H1 (cell line): ENCODE measurements around the gene ASL. TPM values are rescaled to one million over a fixed set of nuclear protein-coding genes. Genes with fewer than 3 reads are reported as not detected.
"Not testable (repeated sequence)": the region's sequence is repeated elsewhere in the genome, so short reads cannot be mapped to it uniquely, and the experiment has no call there.

Experiments used
- CTCF ChIA-PET: fragments of 300-600 bp; sonication (Branson Sonifier 250); formaldehyde crosslinking; loops from one replicate; lab custom pipeline; 2021; ENCODE audit not compliant: partially characterized antibody; lab: Charles Lee
- POLR2A ChIA-PET: fragments of 300-600 bp; sonication (Branson Sonifier 250); formaldehyde crosslinking; loops from one replicate; lab custom pipeline; 2021; ENCODE audit warnings: inconsistent platforms; ENCODE audit not compliant: partially characterized antibody; lab: Charles Lee
- DNase-seq, 2 experiments: peaks; one replicate each; pipeline versions ENCODE4 v3.0.0 to v3.0.0-alpha.2; 2010 to 2022; ENCODE audit warnings: low spot score in 2 of 2, low read depth in 1 of 2, mixed read lengths in 1 of 2
- FAIRE-seq: peaks from 2 replicates; lab custom pipeline; 2011; peaks lifted over from hg19 to GRCh38; lab: Jason Lieb, UNC
- H2AFZ ChIP-seq: 2 replicates; pipeline ENCODE4 v1.8.1; 2012; ENCODE audit warnings: low read length, inconsistent platforms
- H2AK5ac ChIP-seq: 2 replicates; pipeline ENCODE4 v1.6.1; 2013; ENCODE audit warnings: low read depth, low read length
- H2BK120ac ChIP-seq: replicated peaks from 2 replicates; pipeline ENCODE3; 2013; ENCODE audit warnings: low read depth, low read length, inconsistent platforms
- H2BK12ac ChIP-seq: 2 replicates; pipeline ENCODE4 v1.6.1; 2013; ENCODE audit warnings: low read depth, low read length
- H2BK15ac ChIP-seq: 2 replicates; pipeline ENCODE4 v1.6.1; 2013; ENCODE audit warnings: low read length
- H2BK20ac ChIP-seq: 2 replicates; pipeline ENCODE4 v1.6.1; 2013; ENCODE audit warnings: low read length
- H2BK5ac ChIP-seq: 2 replicates; pipeline ENCODE4 v1.6.1; 2013; ENCODE audit warnings: low read depth, low read length
- H3K14ac ChIP-seq: 2 replicates; pipeline ENCODE4 v1.6.1; 2013; ENCODE audit warnings: inconsistent platforms; ENCODE audit not compliant: insufficient read length
- H3K18ac ChIP-seq: 2 replicates; pipeline ENCODE4 v1.6.1; 2013; ENCODE audit warnings: low read length; ENCODE audit errors: extremely low read depth
- H3K23ac ChIP-seq: 2 replicates; pipeline ENCODE4 v1.6.1; 2013; ENCODE audit warnings: inconsistent platforms; ENCODE audit not compliant: insufficient read length
- H3K23me2 ChIP-seq: 2 replicates; pipeline ENCODE4 v1.6.1; 2013; ENCODE audit warnings: low read depth, low read length
- H3K27ac ChIP-seq: 2 replicates; pipeline ENCODE4 v1.6.1; 2011; ENCODE audit warnings: low read depth, low read length, inconsistent platforms
- H3K27me3 ChIP-seq, 4 experiments: replicated peaks in 1 of 4; 1 replicate in 1 of 4; 2 replicates in 3 of 4; pipeline versions ENCODE4 v1.6.1 to v1.8.1; 2011 to 2013; ENCODE audit warnings: low read length in 3 of 4, mild to moderate bottlenecking in 3 of 4, inconsistent platforms in 2 of 4, mixed read lengths in 2 of 4, moderate library complexity in 1 of 4; ENCODE audit not compliant: control insufficient read depth in 3 of 4, insufficient read depth in 3 of 4; ENCODE audit errors: extremely low read depth in 1 of 4
- H3K36me3 ChIP-seq, 4 experiments: 2 replicates each; pipeline versions ENCODE4 v1.6.1 to v1.8.1; 2011 to 2013; ENCODE audit warnings: mild to moderate bottlenecking in 4 of 4, low read length in 3 of 4, moderate library complexity in 2 of 4, control low read depth in 1 of 4, inconsistent platforms in 1 of 4; ENCODE audit not compliant: insufficient read depth in 4 of 4, control insufficient read depth in 2 of 4
- H3K4ac ChIP-seq: replicated peaks from 2 replicates; pipeline ENCODE3; 2013; ENCODE audit warnings: low read length, low read depth, mixed read lengths, inconsistent platforms; ENCODE audit not compliant: insufficient read length
- H3K4me1 ChIP-seq, 4 experiments: replicated peaks in 1 of 4; 1 replicate in 1 of 4; 2 replicates in 3 of 4; pipeline versions ENCODE4 v1.6.1 to v1.8.1; 2011 to 2013; ENCODE audit warnings: low read length in 3 of 4, inconsistent platforms in 2 of 4, mixed read lengths in 1 of 4; ENCODE audit not compliant: insufficient read depth in 4 of 4, control insufficient read depth in 3 of 4
- H3K4me2 ChIP-seq, 2 experiments: 2 replicates each; pipeline versions ENCODE4 v1.6.1 to v1.8.1; 2011 to 2013; ENCODE audit warnings: low read depth in 2 of 2, low read length in 2 of 2, control low read depth in 1 of 2, inconsistent platforms in 1 of 2, mild to moderate bottlenecking in 1 of 2; ENCODE audit not compliant: insufficient read depth in 1 of 2
- H3K4me3 ChIP-seq, 4 experiments: fragments of 200-600, 300-600 bp in 1 of 4; sonication (generic), shearing (Covaris generic), sonication (Bioruptor Twin) in 1 of 4; 2 replicates each; pipeline versions ENCODE4 v1.5.1 to v1.8.1; 2011 to 2016; ENCODE audit warnings: low read length in 4 of 4, low read depth in 3 of 4, control low read depth in 2 of 4, inconsistent platforms in 2 of 4, mild to moderate bottlenecking in 2 of 4, mixed read lengths in 1 of 4, moderate library complexity in 1 of 4; ENCODE audit not compliant: insufficient read depth in 2 of 4; ENCODE audit errors: extremely low read depth in 1 of 4
- H3K56ac ChIP-seq: replicated peaks from 2 replicates; pipeline ENCODE3; 2013; ENCODE audit warnings: low read depth, mild to moderate bottlenecking, mixed read lengths, low read length, inconsistent platforms; ENCODE audit not compliant: insufficient read length
- H3K79me1 ChIP-seq: 2 replicates; pipeline ENCODE4 v1.6.1; 2013; ENCODE audit warnings: low read depth, low read length, control low read depth
- H3K79me2 ChIP-seq, 2 experiments: 2 replicates each; pipeline versions ENCODE4 v1.6.1 to v1.8.1; 2012 to 2013; ENCODE audit warnings: low read length in 2 of 2, mild to moderate bottlenecking in 2 of 2, inconsistent platforms in 1 of 2; ENCODE audit not compliant: insufficient read depth in 2 of 2, control insufficient read depth in 1 of 2
- H3K9ac ChIP-seq, 4 experiments: replicated peaks in 1 of 4; 1 replicate in 1 of 4; 2 replicates in 3 of 4; pipeline versions ENCODE4 v1.6.1 to v1.8.1; 2011 to 2013; ENCODE audit warnings: low read depth in 3 of 4, low read length in 3 of 4, control low read depth in 2 of 4, mild to moderate bottlenecking in 2 of 4, moderate library complexity in 2 of 4, inconsistent platforms in 1 of 4; ENCODE audit errors: extremely low read depth in 1 of 4
- H3K9me3 ChIP-seq, 2 experiments: 2 replicates each; pipeline versions ENCODE4 v1.6.1 to v1.8.1; 2012 to 2013; ENCODE audit warnings: mild to moderate bottlenecking in 2 of 2, moderate library complexity in 2 of 2, control low read depth in 1 of 2, inconsistent platforms in 1 of 2, low read depth in 1 of 2, low read length in 1 of 2, mixed read lengths in 1 of 2; ENCODE audit not compliant: insufficient read depth in 2 of 2
- H4K20me1 ChIP-seq, 2 experiments: replicated peaks in 1 of 2; 2 replicates each; pipeline versions ENCODE3 to v1.8.1; 2011 to 2013; ENCODE audit warnings: inconsistent platforms in 2 of 2, low read length in 2 of 2, mild to moderate bottlenecking in 1 of 2; ENCODE audit not compliant: insufficient read depth in 2 of 2, control insufficient read depth in 1 of 2
- H4K5ac ChIP-seq: 2 replicates; pipeline ENCODE4 v1.6.1; 2013; ENCODE audit warnings: low read length, low read depth, mixed read lengths, inconsistent platforms; ENCODE audit not compliant: insufficient read length
- H4K8ac ChIP-seq: 2 replicates; pipeline ENCODE4 v1.8.0; 2013; ENCODE audit warnings: mild to moderate bottlenecking, moderate library complexity, low read length, inconsistent platforms; ENCODE audit not compliant: insufficient read depth; ENCODE audit errors: extremely low read depth
- H4K91ac ChIP-seq: replicated peaks from 2 replicates; pipeline ENCODE3; 2013; ENCODE audit warnings: low read length, mixed read lengths, inconsistent platforms; ENCODE audit not compliant: insufficient read length
- WGBS, 2 experiments: shearing (Covaris generic) in 1 of 2; methylation state at CpG; one replicate each; pipeline versions ENCODE4 v1.1.6 to v1.1.7; 2013 to 2015; ENCODE audit warnings: low lambda C conversion rate in 2 of 2, mixed read lengths in 2 of 2, inconsistent platforms in 1 of 2, low coverage in 1 of 2, missing lambda C conversion rate in 1 of 2; ENCODE audit not compliant: insufficient replicate concordance in 2 of 2, insufficient coverage in 1 of 2, insufficient read length in 1 of 2; ENCODE audit errors: extremely low coverage in 1 of 2, missing lambda C conversion rate in 1 of 2; 5-methylcytosine and 5-hydroxymethylcytosine counted together
- polyA plus RNA-seq, 7 experiments: library from polyadenylated mRNA; depleted of rRNA in 3 of 7; stranded (reverse) in 5 of 7; unstranded in 2 of 7; fragments of >200 nt in 5 of 7; fragments of 200-250 nt in 2 of 7; gene quantifications; 1 replicate in 5 of 7; 2 replicates in 1 of 7; 4 replicates in 1 of 7; pipeline versions ENCODE4 v1.2.1 to v1.2.3, GENCODE V29; 2011 to 2013; ENCODE audit warnings: missing spikeins in 2 of 7, mixed read lengths in 2 of 7
- total RNA-seq: library from RNA; stranded (reverse); fragmentation: NEBNext Ultra II Directional; extraction: Animal tissue kit (Norgen Biotek cat#: 25700); gene quantifications from 2 replicates; pipeline ENCODE4 v1.2.1, GENCODE V29; 2021

ASL gene
- total and polyA plus RNA-seq, 2 of the 8 experiments (the other 6 are each of a cell fraction or from before 2014, with no cell fraction given): 23.3 to 35.3 TPM

DNA sequence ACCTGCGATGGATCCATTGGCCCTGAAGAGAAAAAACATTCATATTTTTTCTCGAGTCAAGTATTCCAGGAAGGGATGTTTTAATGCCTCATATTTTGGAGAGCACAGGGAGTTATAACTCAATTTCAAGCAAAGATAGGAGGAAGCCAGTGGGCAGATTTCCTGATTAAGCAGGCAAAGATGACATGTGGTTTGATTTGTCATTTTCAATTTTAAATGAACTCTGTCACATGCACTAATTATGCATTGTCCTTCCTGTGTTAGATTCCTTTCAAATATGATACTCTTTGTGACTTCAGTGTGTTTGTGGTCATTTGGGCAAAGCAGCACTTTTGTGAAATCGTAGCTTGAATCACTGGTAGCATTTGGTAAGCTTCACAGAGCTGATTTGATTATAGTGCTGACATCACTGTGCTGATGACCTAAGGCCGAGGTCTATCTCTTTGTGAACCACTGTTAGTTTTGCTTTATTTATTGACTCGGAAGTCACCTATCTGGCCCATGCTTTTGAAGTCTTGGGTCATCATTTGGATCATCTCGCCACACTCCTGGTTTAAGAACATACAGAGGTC lies 50.2 kb downstream of the ASL start:
- H3K36me3 ChIP-seq, H4K8ac ChIP-seq, DNase-seq, H4K91ac ChIP-seq, H3K4me3 ChIP-seq, H3K27me3 ChIP-seq, H4K5ac ChIP-seq, H3K18ac ChIP-seq, H3K9ac ChIP-seq, H3K14ac ChIP-seq, H4K20me1 ChIP-seq, H2BK5ac ChIP-seq, H3K23ac ChIP-seq, H2AK5ac ChIP-seq, H3K4me2 ChIP-seq, H2AFZ ChIP-seq, H3K4me1 ChIP-seq, FAIRE-seq, H2BK12ac ChIP-seq, H3K79me1 ChIP-seq, H3K9me3 ChIP-seq, H3K27ac ChIP-seq, H2BK20ac ChIP-seq, H3K56ac ChIP-seq, H3K4ac ChIP-seq, POLR2A ChIA-PET, H2BK15ac ChIP-seq, H2BK120ac ChIP-seq, H3K23me2 ChIP-seq: not testable (repeated sequence)
- peaks cover 0 to 63% of the 10 kb centered on the region in 2 experiments; a peak in 2 of 4 replicates for H3K79me2 ChIP-seq
- WGBS, 2 experiments: 93% methylated on average over 6 of the region's 6 CpGs; no CpG with 5 or more reads in 1 of the 2 experiments
- CTCF ChIA-PET: interaction anchor here (1.1 kb wide), 1 partner anchor 28 kb away, joined by 3 read pairs; no protein-coding TSS in a partner anchor

DNA sequence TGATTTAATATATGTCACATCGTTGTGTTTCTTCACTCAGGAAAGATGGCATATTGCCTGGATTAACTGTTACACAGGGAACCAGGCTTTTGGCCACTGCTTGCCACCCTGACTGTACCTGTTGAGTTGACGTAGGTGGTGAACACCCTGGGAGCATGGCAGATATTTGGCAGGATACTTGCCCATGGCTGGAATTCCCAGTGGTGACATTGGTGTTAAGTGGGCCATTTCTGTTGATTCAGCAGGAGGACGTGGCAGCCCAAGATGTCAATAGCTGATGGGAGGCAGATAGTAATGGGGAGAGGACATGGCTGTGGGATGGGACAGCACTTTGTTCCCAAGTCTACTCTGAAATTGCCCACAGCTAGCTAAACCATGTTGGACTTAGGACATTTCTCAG lies 51.6 kb downstream of the ASL start:
- not testable (repeated sequence) for H2BK120ac ChIP-seq, H3K4me3 ChIP-seq, H2BK20ac ChIP-seq, H3K23me2 ChIP-seq, H3K23ac ChIP-seq, H3K4me2 ChIP-seq, DNase-seq, H3K4ac ChIP-seq, H3K4me1 ChIP-seq, H3K18ac ChIP-seq, H2BK12ac ChIP-seq, H3K9me3 ChIP-seq, H2AK5ac ChIP-seq, H4K5ac ChIP-seq, H3K56ac ChIP-seq, H4K8ac ChIP-seq, H3K14ac ChIP-seq, H2AFZ ChIP-seq, H3K9ac ChIP-seq, H3K27me3 ChIP-seq, FAIRE-seq, H3K79me1 ChIP-seq, H4K20me1 ChIP-seq, H3K27ac ChIP-seq, H2BK15ac ChIP-seq, H4K91ac ChIP-seq, H2BK5ac ChIP-seq
- Histone ChIP-seq H3K79me2 (peaks cover 0 to 53% of the 10 kb centered on the region in 2 experiments; a peak in 2 of 4 replicates), H3K36me3 (peaks cover 2 to 17% (median 9%) of the 10 kb centered on the region in 4 experiments; a peak in 5 of 8 replicates)
- ChIA-PET POLR2A (interaction anchor here (1.4 kb wide), 1 partner anchor 12 kb away, joined by 7 read pairs; the partner anchor contains the start of gene CRCP), CTCF (interaction anchor here (0.6 kb wide), 1 partner anchor 30 kb away, joined by 3 read pairs; no protein-coding TSS in a partner anchor)
- WGBS, 2 experiments: 95% methylated on average over 3 of the region's 3 CpGs; no CpG with 5 or more reads in 1 of the 2 experiments
